Esophagus squamous epithelium (tissue), 5 donors: ENCODE data around the gene ACP6. TPM values are rescaled to one million over a fixed set of nuclear protein-coding genes. Genes with fewer than 3 reads are reported as not detected.
"Not testable (repeated sequence)": the region's sequence is repeated elsewhere in the genome, so short reads cannot be mapped to it uniquely, and the experiment has no call there.

ENCODE experiments used
- DNase-seq: peaks from one replicate; lab custom pipeline; 2025; lab: John Stamatoyannopoulos, UW
- H3K27ac ChIP-seq, 4 donors: fragments of 200-600 bp; sonication (generic); one replicate each; pipeline ENCODE4 v1.5.1; 2016 to 2019; ENCODE audit warnings: mild to moderate bottlenecking in 1 of 4
- H3K27me3 ChIP-seq, 4 donors: fragments of 200-600 bp; sonication (generic); 1 replicate in 3 of 4; 2 replicates in 1 of 4; pipeline versions ENCODE4 v1.5.1 to v1.6.0; 2017 to 2021; ENCODE audit warnings: antibody characterized with exemption in 1 of 4
- H3K36me3 ChIP-seq, 3 donors: fragments of 200-600 bp; sonication (generic); one replicate each; pipeline ENCODE4 v1.5.1; 2016 to 2019
- H3K4me1 ChIP-seq, 3 donors: fragments of 200-600 bp; sonication (generic); one replicate each; pipeline ENCODE4 v1.5.1; 2017 to 2019
- H3K4me3 ChIP-seq, 4 donors: fragments of 200-600 bp; sonication (generic); 1 replicate in 3 of 4; 2 replicates in 1 of 4; pipeline ENCODE4 v1.5.1; 2016 to 2019; ENCODE audit warnings: mild to moderate bottlenecking in 2 of 4, moderate library complexity in 1 of 4
- H3K9me3 ChIP-seq, 3 donors: fragments of 200-600 bp; sonication (generic); one replicate each; pipeline ENCODE4 v1.5.1; 2016 to 2019
- POLR2A ChIP-seq, 4 donors: fragments of 450-650 bp; IDR thresholded peaks; one replicate each; pipeline ENCODE4 v1.6.1; 2017; ENCODE audit warnings: antibody characterized with exemption in 4 of 4, mild to moderate bottlenecking in 4 of 4, moderate library complexity in 3 of 4
- WGBS, 2 donors: methylation state at CpG; one replicate each; pipeline ENCODE4 v1.1.5; 2018; 5-methylcytosine and 5-hydroxymethylcytosine counted together
- intact Hi-C: fragments of 100-400 bp; cut with DNase I; formaldehyde crosslinking; loops from one replicate; pipeline ENCODE4 v1.15.0; 2022
- total RNA-seq, 4 donors: library from RNA; depleted of rRNA; stranded (reverse); fragments of >200 nt; gene quantifications; one replicate each; pipeline ENCODE4 v1.1.0, GENCODE V29; 2016
- TF ChIP-seq, protein P1 (sequence below), 6 experiments: fragments of 450-650 bp in 4 of 6; fragments of 200-600 bp in 2 of 6; sonication (generic) in 2 of 6; IDR thresholded peaks; one replicate each; pipeline ENCODE4 v1.5.1; 2016 to 2019; ENCODE audit warnings: antibody characterized with exemption in 6 of 6, mild to moderate bottlenecking in 4 of 6, moderate library complexity in 4 of 6
- donor health status: DM: yes; HTN: yes; CAD: no.

The ACP6 gene
- total RNA-seq, 4 donors from 2014 or later, result 3.5 to 12.4 (median 8.4) TPM

DNA sequence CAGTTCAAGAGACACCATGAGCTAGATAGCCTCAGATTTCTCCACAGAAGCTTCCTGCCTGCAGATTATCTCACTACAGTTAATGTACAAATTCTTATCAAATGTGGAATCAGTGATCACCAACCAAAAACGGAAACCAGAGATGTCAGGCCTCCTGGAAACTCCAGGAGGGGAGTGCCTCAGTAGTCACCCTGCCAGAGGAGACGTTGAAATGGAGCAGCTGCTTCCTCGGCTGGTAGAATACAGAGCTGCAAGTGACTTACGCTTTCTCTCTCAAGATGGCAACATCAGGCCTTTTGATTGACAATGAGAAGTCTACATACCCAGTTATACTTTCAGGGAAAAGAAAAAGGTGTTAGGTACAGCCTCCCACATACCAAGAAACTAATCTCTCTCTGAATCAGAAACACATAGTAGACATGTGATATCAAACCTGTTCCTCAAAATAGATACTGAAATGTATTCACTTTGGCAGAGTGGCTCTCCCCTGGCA is 52.2 kb downstream of the ACP6 start:
- Histone ChIP-seq H3K27me3 (no peaks in the 10 kb centered on the region), H3K9me3 (no peaks in the 10 kb centered on the region), H3K4me3 (no peak overlapping the region), H3K36me3 (peaks cover 4 to 91% (median 12%) of the 10 kb centered on the region in 3 donors), H3K4me1 (peaks cover 0 to 5% (median 0%) of the 10 kb centered on the region in 3 donors), H3K27ac (peak overlapping the region in 1 of 4 donors; percentile 23)
- 46 to 75% methylated on average over 4 of the region's 4 CpGs for WGBS, 2 donors
- intact Hi-C loops, result no loop called here
- TF ChIP-seq, protein P1, sequence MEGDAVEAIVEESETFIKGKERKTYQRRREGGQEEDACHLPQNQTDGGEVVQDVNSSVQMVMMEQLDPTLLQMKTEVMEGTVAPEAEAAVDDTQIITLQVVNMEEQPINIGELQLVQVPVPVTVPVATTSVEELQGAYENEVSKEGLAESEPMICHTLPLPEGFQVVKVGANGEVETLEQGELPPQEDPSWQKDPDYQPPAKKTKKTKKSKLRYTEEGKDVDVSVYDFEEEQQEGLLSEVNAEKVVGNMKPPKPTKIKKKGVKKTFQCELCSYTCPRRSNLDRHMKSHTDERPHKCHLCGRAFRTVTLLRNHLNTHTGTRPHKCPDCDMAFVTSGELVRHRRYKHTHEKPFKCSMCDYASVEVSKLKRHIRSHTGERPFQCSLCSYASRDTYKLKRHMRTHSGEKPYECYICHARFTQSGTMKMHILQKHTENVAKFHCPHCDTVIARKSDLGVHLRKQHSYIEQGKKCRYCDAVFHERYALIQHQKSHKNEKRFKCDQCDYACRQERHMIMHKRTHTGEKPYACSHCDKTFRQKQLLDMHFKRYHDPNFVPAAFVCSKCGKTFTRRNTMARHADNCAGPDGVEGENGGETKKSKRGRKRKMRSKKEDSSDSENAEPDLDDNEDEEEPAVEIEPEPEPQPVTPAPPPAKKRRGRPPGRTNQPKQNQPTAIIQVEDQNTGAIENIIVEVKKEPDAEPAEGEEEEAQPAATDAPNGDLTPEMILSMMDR (IDR thresholded peaks at IDR 0.05), result no peak
- no peak for TF ChIP-seq POLR2A (IDR thresholded peaks at IDR 0.05)
- DNase-seq, result no peak

DNA sequence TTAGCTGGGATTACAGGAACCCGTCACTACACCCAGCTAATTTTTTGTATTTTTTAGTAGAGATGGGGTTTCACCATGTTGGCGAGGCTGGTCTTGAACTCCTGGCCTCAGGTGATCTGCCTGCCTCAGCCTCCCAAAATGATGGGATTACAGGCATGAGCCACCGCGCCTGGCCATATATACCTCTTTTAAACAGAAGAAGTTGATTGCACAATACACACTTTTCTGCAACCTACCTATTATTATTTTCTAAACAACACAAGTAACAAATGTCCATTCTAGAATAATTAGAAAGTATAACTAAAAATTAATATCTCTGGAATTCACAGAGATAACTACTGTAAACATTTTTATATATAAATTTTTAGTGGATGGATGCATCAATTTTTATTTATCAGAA is 55.4 kb downstream of the ACP6 start:
- H3K36me3 ChIP-seq, result peaks cover 4 to 89% (median 18%) of the 10 kb centered on the region in 3 donors
- 98 to 100% methylated on average over 2 to 4 of the region's 4 CpGs for WGBS, 2 donors
- H3K4me3 ChIP-seq, result not testable (repeated sequence)

DNA sequence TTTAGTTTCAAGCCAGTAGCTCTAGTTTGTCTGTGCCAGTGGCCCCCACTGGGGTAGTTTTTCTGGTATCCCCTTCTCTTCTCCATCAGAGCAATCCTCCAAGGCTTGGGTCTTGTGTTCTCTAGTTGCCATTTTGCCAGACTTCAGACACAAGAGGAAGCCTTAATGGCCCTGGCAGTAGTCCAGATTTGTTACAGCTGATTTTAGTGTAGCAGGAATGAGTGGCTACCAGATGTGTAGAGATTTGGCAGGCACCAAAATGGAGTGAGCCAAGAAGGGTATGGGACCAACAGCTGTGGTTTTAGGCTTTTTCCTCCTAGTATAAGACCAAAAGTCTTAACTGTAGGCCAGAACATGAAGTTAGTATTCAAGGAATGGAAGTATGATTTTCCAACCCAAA is 56.8 kb downstream of the ACP6 start:
- H3K4me1 ChIP-seq, result peaks cover 0 to 5% (median 0%) of the 10 kb centered on the region in 3 donors
- no peak for TF ChIP-seq POLR2A (IDR thresholded peaks at IDR 0.05)
- TF ChIP-seq, protein P1 (IDR thresholded peaks at IDR 0.05), result no peak
- intact Hi-C loops, result no loop called here
- no peak overlapping the region for H3K4me3 ChIP-seq
- peaks cover 4 to 86% (median 11%) of the 10 kb centered on the region in 3 donors for H3K36me3 ChIP-seq
- no peak overlapping the region for H3K27ac ChIP-seq
- no peaks in the 10 kb centered on the region for H3K27me3 ChIP-seq
- DNase-seq, result no peak
- no peaks in the 10 kb centered on the region for H3K9me3 ChIP-seq

More for the DNA sequence above, 55.4 kb downstream of the ACP6 start:
- H3K27ac ChIP-seq, H3K27me3 ChIP-seq, intact Hi-C loops, H3K9me3 ChIP-seq, DNase-seq, H3K4me1 ChIP-seq: not testable (repeated sequence)

DNA sequence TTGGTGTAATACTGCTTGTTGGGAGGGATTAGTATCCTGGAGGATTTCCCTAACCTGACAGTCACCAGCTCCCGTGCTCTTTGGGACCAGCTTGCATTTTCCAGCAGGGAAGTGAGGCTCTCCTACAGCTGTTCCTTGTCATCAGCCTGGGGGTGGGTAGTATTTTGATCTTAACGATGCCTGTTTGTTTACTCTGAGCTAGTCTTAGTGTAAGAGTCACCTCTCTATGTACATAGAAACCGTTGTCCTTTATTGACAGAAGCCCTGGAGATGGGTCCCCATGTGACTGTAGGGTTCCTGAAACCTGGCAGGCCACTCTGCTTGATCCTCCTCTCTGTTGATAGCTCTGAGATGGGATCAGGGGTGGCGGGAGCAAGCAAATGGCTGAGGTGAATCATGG is 58.0 kb downstream of the ACP6 start:
- Histone ChIP-seq H3K27ac (no peak overlapping the region), H3K27me3 (no peaks in the 10 kb centered on the region), H3K36me3 (peaks cover 4 to 84% (median 11%) of the 10 kb centered on the region in 3 donors), H3K4me1 (no peaks in the 10 kb centered on the region), H3K9me3 (no peaks in the 10 kb centered on the region), H3K4me3 (no peak overlapping the region)
- 60 to 61% methylated on average over 2 to 4 of the region's 4 CpGs for WGBS, 2 donors
- DNase-seq, result no peak
- intact Hi-C loops, result no loop called here
- TF ChIP-seq, protein P1 (IDR thresholded peaks at IDR 0.05), result no peak
- TF ChIP-seq POLR2A (IDR thresholded peaks at IDR 0.05), result no peak

DNA sequence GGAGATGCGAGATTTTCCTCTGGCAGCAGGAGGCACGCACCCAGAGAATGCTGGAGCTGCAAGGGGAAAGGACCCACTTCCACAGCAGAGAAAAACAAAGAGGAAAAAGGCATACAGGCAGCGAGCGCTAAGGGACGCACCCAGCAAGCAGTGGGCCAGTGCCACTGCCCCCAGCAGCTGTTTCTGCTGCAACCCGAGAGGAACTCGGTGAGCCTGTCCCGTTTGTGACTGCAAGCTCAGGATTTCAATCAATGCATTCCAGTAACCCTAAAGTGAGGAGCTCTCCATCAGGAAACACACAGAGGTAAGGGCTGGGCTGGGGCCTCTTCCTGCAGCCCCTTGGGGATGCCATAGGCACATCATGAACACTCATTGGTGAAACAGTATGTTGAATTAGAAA is 58.7 kb downstream of the ACP6 start:
- TF ChIP-seq, protein P1 (IDR thresholded peaks at IDR 0.05), result no peak
- TF ChIP-seq POLR2A (IDR thresholded peaks at IDR 0.05), result no peak
- 72 to 79% methylated on average over 4 to 6 of the region's 8 CpGs for WGBS, 2 donors
- Histone ChIP-seq H3K9me3 (no peaks in the 10 kb centered on the region), H3K4me3 (no peak overlapping the region), H3K27me3 (no peaks in the 10 kb centered on the region), H3K27ac (no peak overlapping the region), H3K36me3 (peaks cover 4 to 84% (median 11%) of the 10 kb centered on the region in 3 donors), H3K4me1 (no peaks in the 10 kb centered on the region)
- intact Hi-C loops, result no loop called here
- no peak for DNase-seq

DNA sequence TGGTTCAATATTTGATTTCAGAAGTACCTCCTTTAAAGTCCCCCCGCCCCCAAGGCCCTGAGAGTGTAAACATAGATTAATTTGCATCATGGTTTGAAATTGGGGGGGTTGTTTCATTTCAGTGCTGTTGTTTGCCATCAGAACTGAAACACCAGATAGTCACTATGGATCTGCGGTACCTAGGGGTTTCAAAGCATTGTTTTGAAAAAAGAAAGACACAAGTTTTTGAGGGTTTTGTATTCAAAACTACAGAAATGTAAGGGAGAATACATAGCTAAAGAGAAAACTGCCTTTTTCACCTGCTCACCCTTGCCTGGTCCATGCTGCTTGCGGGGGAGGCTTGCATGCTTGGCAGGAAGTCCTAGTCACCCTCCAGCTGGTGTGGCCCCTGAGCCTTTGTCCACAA is 59.3 kb downstream of the ACP6 start:
- no peak for DNase-seq
- Histone ChIP-seq H3K4me1 (no peaks in the 10 kb centered on the region), H3K9me3 (no peaks in the 10 kb centered on the region), H3K27ac (no peak overlapping the region), H3K4me3 (no peak overlapping the region), H3K27me3 (no peaks in the 10 kb centered on the region), H3K36me3 (peaks cover 4 to 84% (median 11%) of the 10 kb centered on the region in 3 donors)
- TF ChIP-seq, protein P1 (IDR thresholded peaks at IDR 0.05), result no peak
- TF ChIP-seq POLR2A (IDR thresholded peaks at IDR 0.05), result no peak
- 79 to 90% methylated on average over 3 of the region's 3 CpGs for WGBS, 2 donors
- intact Hi-C loops, result no loop called here
